Measurements from ENCODE around the gene ITIH4. TPM values are rescaled to one million over a fixed set of nuclear protein-coding genes. Genes with fewer than 3 reads are reported as not detected.

Gene ITIH4
- total and polyA plus RNA-seq, 2 of the 13 experiments (the other 11 are each of a cell fraction or from before 2014, with no cell fraction given), result 2.7 to 5.3 TPM

DNA sequence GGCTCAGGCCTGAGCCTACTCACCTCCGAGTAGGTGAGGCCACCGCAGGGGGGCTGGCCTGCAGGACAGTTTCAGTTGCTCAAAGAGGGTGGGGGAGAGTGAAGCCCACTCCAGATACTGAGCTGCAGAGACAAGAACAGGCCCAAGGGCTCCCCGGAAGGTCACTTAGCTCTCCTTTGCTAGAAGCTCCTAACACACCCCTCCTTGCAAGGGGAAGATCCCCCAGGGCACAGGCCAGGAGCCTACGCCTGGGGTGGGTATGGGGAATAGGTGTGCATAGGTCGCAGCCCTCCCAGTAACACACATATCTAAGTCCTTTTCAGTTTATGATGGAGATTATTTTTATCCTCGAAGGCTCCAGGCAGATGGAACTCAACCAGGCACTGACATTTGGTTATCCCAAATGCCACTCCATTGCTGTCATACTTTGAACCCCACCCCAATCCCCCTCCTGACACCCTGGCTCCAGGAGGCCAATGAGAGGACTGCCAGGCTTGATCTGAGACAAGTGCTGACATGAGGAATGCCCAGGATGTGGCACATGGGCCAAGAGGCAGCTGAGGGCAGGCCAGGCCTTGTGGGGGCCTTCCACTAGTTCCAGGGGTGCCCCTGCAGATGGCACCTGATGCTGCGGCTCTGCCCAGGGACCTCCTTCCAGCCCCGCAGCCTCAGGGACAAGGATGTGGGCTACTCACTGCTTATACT is 5.4 kb upstream of the ITIH4 start (continued):
- TF ChIP-seq, protein P1, sequence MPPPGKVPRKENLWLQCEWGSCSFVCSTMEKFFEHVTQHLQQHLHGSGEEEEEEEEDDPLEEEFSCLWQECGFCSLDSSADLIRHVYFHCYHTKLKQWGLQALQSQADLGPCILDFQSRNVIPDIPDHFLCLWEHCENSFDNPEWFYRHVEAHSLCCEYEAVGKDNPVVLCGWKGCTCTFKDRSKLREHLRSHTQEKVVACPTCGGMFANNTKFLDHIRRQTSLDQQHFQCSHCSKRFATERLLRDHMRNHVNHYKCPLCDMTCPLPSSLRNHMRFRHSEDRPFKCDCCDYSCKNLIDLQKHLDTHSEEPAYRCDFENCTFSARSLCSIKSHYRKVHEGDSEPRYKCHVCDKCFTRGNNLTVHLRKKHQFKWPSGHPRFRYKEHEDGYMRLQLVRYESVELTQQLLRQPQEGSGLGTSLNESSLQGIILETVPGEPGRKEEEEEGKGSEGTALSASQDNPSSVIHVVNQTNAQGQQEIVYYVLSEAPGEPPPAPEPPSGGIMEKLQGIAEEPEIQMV (CRISPR knock-in tag; IDR thresholded peaks at IDR 0.05; ENCODE audit: low read depth), result no peak
- TF ChIP-seq ZKSCAN8 (CRISPR knock-in tag; IDR thresholded peaks at IDR 0.05; ENCODE audit: borderline replicate concordance), result no peak
- TF ChIP-seq, protein P2, sequence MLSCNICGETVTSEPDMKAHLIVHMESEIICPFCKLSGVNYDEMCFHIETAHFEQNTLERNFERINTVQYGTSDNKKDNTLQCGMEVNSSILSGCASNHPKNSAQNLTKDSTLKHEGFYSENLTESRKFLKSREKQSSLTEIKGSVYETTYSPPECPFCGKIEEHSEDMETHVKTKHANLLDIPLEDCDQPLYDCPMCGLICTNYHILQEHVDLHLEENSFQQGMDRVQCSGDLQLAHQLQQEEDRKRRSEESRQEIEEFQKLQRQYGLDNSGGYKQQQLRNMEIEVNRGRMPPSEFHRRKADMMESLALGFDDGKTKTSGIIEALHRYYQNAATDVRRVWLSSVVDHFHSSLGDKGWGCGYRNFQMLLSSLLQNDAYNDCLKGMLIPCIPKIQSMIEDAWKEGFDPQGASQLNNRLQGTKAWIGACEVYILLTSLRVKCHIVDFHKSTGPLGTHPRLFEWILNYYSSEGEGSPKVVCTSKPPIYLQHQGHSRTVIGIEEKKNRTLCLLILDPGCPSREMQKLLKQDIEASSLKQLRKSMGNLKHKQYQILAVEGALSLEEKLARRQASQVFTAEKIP (CRISPR knock-in tag; IDR thresholded peaks at IDR 0.05; ENCODE audit: borderline replicate concordance), result no peak
- no peak for TF ChIP-seq ZFP90 (CRISPR knock-in tag; IDR thresholded peaks at IDR 0.05; ENCODE audit: borderline replicate concordance)
- TF ChIP-seq PHF21A (CRISPR knock-in tag; IDR thresholded peaks at IDR 0.05), result no peak

DNA sequence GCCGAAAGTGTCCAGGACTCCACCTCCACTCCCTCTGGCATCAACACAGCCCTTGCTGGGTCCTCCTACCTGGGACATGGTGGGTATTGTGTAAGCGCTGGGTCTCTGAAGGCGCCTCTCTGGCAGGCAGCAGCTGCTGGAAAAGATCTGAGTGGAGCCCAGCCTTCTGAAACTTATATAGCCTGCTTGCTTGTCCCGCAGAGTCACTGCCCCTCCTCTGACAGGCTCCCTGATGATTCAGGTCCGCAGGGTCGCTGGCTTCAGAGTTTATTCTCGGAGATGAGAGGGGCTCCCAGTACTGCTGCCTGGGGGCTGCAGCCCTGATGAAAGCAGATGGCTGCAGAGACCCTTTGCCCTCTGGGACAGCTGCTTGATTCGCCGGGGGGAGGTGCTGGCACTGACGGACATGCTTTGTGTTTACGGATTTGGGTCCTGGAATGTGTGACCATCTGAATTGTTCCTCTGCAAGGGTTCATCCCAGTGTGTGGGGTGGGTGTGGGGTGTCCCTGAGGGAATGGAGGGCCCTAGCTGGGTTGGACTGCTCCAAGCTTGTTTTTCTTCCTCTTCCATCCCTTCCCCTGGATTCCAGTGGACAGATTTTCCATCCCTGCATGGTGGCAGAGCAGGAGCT is 4.5 kb upstream of the ITIH4 start, which contains the start of gene MUSTN1:
TSS of gene MUSTN1 (minus strand) at position 149 of the 631 bp plus-strand sequence. CDS start at position 78, 71 bp downstream.
- DNase-seq (ENCODE audit: low spot score) (peak; percentile 59), FAIRE-seq (no peak), ATAC-seq (peak; percentile 42)
- no peaks in the 10 kb centered on the region for H3K9me3 ChIP-seq (ENCODE audit: low read length)
- H3K36me3 ChIP-seq (replicated peaks in 1 of 2; ENCODE audit: control insufficient read depth in 1 of 2, insufficient read depth in 2 of 2, low read length in 2 of 2), result no peaks in the 10 kb centered on the region
- H3K4me1 ChIP-seq (ENCODE audit: insufficient read depth, low read length), result peaks cover 42% of the 10 kb centered on the region
- in situ Hi-C loops (cut with HindIII; ENCODE audit: extremely low pct_ligation_motif_present, low pct_unique_long_range_greater_than_20kb), result no loop called here
- H3K4me3 ChIP-seq (replicated peaks in 1 of 3; ENCODE audit: insufficient read depth in 1 of 3, low read depth in 2 of 3, low read length in 3 of 3), result peak within 1 kb of the TSS in 2 of 3 experiments; percentile 36 to 55; a peak in 3 of 6 replicates
- H2AFZ ChIP-seq (ENCODE audit: low read length), result no peak within 1 kb of the TSS
- H4K20me1 ChIP-seq (ENCODE audit: insufficient read depth, low read length), result no peaks in the 10 kb centered on the region
- POLR2A ChIA-PET, result interaction anchor here (0.7 to 1.2 kb wide), 3 partner anchors 10 to 62 kb away, joined by 3 read pairs; partner anchors contain the start of gene STIMATE
- 14% methylated on average over 4 of the region's 11 CpGs for WGBS (ENCODE audit: low lambda C conversion rate)
- intact Hi-C loops (cut with micrococcal nuclease; ENCODE audit: unreplicated experiment), result no loop called here
- no peaks in the 10 kb centered on the region for H3K27me3 ChIP-seq (ENCODE audit: control insufficient read depth in 1 of 2, insufficient read depth in 2 of 2, low read length in 2 of 2)
- no peak within 1 kb of the TSS for H3K9ac ChIP-seq (ENCODE audit: insufficient read depth, low read depth, low read length)
- H3K4me2 ChIP-seq (ENCODE audit: low read depth, low read length), result peak within 1 kb of the TSS; percentile 70
- no peak within 1 kb of the TSS for H3K27ac ChIP-seq (ENCODE audit: extremely low read length, insufficient read depth, low read length)
- H3K79me2 ChIP-seq (ENCODE audit: insufficient read depth, low read length), result no peaks in the 10 kb centered on the region
- BruUV-seq (replicated peaks), result no TSS peak
- CTCF ChIA-PET (ENCODE audit: low intra/inter-chr PET ratio, low total read pairs), result no interaction called here
- TF ChIP-seq TEAD3 (CRISPR knock-in tag; optimal IDR thresholded peaks at IDR 0.05; ENCODE audit: borderline replicate concordance) (peak; percentile 67), CCAR2 (optimal IDR thresholded peaks at IDR 0.05; ENCODE audit: low read depth, low read length) (no peak), ZFX (CRISPR knock-in tag; IDR thresholded peaks at IDR 0.05; ENCODE audit: low read depth) (no peak), ZBTB26 (CRISPR knock-in tag; IDR thresholded peaks at IDR 0.05; ENCODE audit: borderline replicate concordance) (no peak), SOX5 (CRISPR knock-in tag; IDR thresholded peaks at IDR 0.05; ENCODE audit: borderline replicate concordance) (0 out of 2 replicates have a peak, but pooled peaks have one; percentile 15), YEATS2 (CRISPR knock-in tag; IDR thresholded peaks at IDR 0.05; ENCODE audit: borderline replicate concordance) (no peak), CAMTA2 (CRISPR knock-in tag; IDR thresholded peaks at IDR 0.05; ENCODE audit: borderline replicate concordance) (0 out of 2 replicates have a peak, but pooled peaks have one; percentile 45), ZNF430 (CRISPR knock-in tag; IDR thresholded peaks at IDR 0.05) (0 out of 2 replicates have a peak, but pooled peaks have one; percentile 55), LCORL (IDR thresholded peaks at IDR 0.05) (no peak), LCORL (CRISPR knock-in tag; IDR thresholded peaks at IDR 0.05) (0 out of 2 replicates have a peak, but pooled peaks have one; percentile 11), ZBTB37 (CRISPR knock-in tag; IDR thresholded peaks at IDR 0.05) (no peak)

All from HepG2 (cell line).